Erythroblast (primary cell): ENCODE measurements around the gene COX6A2.

ENCODE experiments used
- DNase-seq, 2 experiments: peaks; one replicate each; lab custom pipeline; 2025; lab: John Stamatoyannopoulos, UW
- GATA1 ChIP-seq: IDR thresholded peaks from 2 replicates; pipeline ENCODE4 v1.6.1; 2011; ENCODE audit warnings: low read depth, mild to moderate bottlenecking, control low read depth, low read length, moderate library complexity
- POLR2A ChIP-seq: IDR thresholded peaks from 2 replicates; pipeline ENCODE4 v1.6.1; 2011; ENCODE audit warnings: mild to moderate bottlenecking, low read length

The COX6A2 gene

DNA sequence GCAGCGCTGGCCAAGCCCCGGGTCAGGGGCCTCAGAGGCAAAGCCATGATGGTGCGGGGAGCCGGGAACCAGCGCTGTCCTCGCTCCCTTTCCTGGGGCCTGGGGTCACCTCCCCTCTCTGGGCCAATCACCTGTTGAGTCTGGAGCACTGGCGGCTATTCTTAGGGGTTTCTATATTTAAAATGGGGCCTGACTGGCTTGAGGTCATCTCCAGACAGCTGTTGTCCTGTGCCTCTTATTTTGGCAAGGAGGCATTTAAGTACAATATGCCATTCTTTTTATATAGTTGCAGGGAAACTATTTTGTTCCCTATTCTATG is at the start of gene COX6A2:
Gene COX6A2, minus strand, starts transcription at position 82 of the 319 bp plus-strand sequence. Its CDS starts 35 bp downstream, at position 47.
- no peak for TF ChIP-seq POLR2A
- DNase-seq = no peak

DNA sequence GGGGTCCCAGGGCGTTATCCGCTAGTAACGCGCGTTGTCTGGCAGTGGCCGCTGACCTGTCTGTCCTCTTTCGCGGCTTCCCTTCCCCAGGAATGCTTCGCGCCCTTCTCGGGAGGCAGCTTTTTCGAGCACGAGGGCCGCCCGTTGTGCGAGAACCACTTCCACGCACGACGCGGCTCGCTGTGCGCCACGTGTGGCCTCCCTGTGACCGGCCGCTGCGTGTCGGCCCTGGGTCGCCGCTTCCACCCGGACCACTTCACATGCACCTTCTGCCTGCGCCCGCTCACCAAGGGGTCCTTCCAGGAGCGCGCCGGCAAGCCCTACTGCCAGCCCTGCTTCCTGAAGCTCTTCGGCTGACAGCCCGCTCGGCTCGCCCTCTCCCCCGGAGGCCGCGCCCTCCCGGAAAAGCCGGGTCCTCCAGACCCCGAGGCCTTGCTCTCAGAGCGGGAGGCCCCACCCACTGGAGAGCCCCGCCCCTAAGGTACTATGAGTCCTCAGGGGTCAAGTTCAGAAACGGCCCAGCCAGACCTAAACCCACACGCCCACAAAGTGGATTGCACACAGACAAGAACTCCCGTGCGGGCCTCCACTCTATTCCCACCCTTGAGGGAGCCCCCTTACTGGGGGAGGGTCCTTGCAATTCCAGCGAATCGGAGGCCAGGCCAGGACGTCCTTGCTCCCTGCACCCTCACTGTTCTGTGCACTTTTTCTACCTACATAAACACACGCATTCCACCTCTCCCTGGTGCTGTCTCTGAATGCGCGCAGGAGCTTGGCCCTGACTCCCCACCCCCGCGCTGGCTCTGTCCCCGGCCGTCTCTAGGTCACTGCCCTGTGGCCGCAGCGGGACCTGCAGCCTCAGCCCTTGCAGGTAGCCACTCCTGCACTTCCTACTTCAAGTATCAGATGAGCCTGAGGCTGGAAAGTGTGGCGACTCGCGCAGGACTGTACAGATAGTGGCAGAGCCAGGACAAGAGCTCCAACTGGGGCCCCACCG is 49.4 kb upstream of the COX6A2 start:
- DNase-seq = peak in 1 of 2 experiments; percentile 70
- TF ChIP-seq GATA1 (no peak), POLR2A (no peak)

DNA sequence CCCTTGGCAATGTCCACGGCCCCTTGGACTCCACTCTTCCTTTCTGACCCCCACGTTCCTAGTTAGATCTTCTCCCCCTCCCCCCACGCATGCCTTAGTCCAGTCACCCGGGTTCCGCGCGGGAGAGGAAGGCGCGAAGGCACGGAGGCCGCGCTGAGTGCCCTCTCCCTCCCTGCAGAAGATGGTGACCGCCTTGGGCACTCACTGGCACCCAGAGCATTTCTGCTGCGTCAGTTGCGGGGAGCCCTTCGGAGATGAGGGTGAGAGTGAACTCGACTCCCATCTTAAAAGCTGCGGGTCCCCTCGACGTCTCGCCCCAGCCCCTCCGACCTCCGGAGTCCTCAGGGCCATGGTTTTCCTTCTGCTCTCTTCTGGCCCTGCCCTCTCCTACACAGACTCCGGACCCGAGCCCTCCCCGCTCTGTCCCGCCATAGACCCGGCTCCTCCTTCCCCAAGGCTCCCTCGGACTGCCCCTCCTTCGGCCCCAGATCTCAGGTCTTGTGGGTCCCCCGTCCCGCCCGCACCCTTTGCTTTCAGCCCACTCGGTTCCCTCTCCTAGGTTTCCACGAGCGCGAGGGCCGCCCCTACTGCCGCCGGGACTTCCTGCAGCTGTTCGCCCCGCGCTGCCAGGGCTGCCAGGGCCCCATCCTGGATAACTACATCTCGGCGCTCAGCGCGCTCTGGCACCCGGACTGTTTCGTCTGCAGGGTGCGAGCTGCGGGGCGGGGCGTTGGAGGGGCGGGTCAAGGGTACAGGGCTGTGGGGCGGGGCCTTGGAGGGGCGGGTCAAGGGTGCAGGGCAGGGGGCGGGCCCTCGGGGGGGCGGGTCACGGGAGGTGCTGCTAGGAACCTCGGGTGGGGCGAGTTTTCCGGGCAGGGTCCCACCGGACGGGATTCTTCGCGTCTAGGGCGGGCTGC is 48.4 kb upstream of the COX6A2 start:
- DNase-seq = peak; percentile 89 to 93
- TF ChIP-seq POLR2A = peak; percentile 74
- no peak for TF ChIP-seq GATA1

DNA sequence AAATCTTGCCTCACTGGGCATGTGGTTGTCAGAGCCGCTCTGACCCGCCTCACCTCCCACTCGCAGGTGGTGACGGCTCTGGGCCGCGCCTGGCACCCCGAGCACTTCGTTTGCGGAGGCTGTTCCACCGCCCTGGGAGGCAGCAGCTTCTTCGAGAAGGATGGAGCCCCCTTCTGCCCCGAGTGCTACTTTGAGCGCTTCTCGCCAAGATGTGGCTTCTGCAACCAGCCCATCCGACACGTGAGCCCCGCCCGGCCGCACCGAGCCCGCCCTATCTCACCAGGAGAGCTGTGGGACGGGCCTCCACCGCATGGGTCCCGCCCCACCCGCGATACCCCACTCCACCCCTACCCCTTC is 47.8 kb upstream of the COX6A2 start:
- TF ChIP-seq POLR2A (no peak), GATA1 (no peak)
- peak in 1 of 2 experiments; percentile 62 for DNase-seq

DNA sequence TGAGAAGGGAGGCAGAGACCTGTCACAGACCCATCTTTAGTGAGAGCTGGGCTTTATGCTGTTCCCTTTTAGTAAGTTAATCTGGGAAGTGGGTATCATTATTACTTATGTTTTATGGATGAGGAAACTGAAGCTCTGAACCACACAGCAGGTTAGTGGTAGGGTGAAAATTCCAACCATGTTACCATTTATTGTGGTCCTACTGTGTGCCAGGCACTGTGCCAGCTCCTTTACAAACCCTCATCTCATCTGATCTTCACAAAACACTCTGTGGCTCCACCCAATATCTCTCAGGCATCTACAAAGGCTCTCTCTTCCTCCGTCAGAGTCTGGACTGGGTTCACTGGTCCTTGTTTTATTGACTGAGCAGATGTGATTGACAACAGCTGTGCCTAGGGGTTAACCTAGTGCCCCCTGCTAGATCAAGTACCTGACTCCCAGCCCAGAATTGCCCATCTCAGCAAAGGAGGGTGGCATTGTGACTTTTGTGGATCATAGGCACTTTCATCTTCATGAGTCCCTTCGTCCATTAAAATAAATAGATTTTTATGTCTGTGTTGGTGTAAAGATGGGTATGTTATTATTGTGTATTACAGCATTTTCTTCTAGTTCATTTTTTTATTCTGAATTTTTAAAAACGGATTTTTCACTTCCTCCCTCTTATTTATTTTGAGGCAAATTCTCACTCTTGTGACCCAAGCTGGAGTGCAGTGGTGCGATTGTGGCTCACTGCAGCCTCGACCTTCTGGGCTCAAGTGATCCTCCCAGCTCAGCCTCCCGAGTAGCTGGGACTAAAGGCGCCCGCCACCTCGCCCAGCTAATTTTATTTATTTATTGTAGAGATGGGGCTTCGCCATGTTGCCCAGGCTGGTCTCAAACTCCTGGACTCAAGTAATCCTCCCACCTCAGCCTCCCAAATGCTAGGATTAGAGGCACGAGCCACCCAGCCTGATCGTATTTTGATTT is 46.9 kb upstream of the COX6A2 start:
- no peak for DNase-seq
- TF ChIP-seq GATA1 = no peak
- TF ChIP-seq POLR2A = no peak

DNA sequence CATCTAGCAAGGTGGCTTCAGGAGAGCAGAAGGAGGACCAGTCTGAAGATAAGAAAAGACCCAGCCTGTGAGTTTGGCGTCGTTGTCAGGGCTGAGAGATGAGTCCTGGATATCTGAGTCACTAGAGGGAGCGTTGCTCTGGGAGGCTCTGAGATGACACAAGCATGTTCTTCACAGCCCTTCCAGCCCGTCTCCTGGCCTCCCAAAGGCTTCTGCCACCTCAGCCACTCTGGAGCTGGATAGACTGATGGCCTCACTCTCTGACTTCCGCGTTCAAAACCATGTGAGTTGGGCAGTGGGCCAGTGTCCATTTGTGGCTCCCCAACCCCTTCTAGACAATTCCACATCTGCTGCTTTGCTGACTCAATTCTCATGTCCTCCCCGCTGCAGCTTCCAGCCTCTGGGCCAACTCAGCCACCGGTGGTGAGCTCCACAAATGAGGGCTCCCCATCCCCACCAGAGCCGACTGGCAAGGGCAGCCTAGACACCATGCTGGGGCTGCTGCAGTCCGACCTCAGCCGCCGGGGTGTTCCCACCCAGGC is 46.1 kb upstream of the COX6A2 start:
- TF ChIP-seq GATA1 (no peak), POLR2A (no peak)
- DNase-seq = peak in 1 of 2 experiments; percentile 80

DNA sequence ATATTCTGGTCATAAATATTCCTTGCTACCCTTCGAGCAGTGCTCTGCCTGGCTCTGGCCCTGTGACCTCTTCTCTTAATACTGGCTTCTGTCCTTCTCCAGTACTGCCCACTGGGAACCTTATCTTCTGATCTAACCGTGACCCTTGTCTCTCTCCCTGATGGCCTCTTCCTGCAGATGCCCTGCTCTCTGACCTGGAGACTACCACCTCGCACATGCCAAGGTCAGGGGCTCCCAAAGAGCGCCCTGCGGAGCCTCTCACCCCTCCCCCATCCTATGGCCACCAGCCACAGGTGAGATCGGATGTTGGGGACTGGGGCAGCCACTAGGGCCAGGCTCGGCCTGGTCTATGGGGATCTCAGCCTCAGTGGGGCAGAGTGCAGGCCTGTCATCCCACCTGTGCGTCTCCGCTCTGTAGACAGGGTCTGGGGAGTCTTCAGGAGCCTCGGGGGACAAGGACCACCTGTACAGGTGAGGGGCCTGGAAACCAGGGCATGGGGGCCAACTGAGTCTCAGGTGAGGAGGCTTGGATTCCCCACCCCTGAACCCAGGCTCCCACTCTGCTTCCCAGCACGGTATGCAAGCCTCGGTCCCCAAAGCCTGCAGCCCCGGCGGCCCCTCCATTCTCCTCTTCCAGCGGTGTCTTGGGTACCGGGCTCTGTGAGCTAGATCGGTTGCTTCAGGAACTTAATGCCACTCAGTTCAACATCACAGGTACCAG is 45.3 kb upstream of the COX6A2 start:
- TF ChIP-seq GATA1 (no peak), POLR2A (no peak)
- no peak for DNase-seq

DNA sequence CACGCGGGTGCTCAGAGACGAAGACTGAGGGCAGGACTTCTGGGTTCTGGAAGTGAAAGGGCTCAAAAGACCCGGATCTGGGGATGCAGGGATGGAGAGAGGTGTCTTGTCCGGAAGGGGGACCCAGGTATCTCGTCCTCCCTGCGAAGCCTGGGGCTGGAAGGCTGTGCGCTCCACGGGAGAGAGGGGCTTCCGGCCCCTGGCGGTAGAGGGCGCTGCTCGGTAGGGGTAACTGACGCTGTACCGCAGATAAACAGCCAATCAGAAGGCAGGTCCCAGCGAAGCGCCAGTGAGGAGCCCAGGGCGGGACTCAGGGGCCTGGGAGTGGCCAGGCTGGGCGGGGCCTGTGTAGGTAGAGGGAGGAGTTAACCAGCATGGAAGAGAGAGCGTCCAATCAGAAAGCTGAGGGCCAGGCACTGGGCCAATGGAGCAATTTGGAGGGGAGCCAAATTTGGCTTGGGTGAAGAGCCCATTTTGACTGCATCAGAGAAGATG is 44.6 kb upstream of the COX6A2 start:
- no peak for TF ChIP-seq GATA1
- no peak for TF ChIP-seq POLR2A
- peak; percentile 93 to 94 for DNase-seq

DNA sequence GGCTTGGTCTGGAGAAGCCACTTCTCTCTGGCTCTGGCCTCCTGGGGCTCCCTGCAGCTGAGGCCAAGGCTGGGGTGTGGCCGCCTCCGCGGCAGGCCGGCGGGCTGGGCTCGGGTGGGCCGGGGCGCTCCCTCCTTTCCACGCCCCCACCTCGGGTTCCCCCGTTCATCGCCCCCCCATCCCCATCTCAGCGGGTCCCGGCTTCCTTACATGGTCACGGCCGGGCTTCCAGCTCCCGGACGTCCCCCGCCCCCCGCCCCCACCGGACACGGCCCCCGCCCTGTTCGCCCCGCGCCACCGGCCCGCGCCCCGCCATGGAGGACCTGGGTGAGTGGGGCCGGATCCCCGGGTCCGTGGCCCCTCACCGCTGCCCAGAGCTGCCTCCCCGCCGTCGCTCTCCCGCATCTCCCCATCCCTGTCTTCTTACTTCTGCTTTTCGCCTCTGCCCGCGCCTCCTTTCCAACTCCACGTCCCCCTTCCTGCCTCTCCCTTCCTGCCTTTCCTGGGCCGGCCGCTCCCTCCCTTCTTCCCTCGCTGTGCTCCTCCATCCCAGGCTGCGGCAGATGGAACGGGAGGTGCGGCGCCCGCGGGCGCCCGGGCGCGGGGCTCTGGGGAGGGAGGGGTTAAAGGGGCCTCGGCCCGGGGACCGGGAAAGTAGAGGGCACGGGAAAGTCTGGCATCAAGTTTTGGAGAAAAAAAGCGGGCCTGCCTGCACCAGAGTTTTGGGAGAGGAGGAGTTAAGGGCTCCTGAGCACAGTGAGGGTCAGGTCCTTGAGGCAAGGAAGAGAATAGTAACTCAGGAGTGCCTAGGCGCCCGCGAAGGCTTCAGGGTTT is 43.9 kb upstream of the COX6A2 start, which contains the start of gene TGFB1I1:
Gene TGFB1I1, plus strand, starts transcription at position 278 of the 834 bp plus-strand sequence. Its CDS starts 37 bp downstream, at position 315.
- DNase-seq = peak in 1 of 2 experiments; percentile 66
- no peak for TF ChIP-seq POLR2A
- TF ChIP-seq GATA1 = no peak

DNA sequence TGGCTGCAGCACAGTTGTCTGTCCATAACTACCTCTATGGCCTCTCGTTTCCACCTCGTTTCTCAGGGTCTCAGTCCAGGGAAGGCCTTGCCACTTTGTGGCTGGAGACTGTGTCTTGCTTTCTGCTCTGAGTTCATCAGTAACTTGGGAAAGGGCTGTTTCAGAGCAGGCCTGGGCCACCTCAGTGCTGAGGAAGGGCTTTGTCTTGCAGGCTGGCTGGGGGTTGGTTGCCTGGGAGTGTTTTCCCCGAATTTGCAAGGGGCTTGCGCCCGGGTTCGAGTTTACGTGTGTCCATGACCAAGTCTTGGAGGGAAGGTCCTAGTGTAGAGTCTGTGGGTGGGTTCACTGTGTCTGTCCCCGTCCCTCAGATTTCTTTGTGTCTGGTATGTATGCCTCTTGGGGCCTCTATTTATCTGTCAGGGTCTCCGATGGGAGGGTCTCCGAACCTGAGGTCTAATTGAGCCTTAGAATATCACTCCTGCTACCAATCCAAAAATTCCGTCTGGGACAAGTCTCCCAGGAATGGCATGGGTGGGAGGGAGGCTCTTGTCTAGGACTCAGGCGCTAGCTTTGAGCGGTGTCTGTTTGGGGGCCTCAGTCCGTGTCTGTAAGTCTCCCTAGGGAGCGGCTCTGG is 43.2 kb upstream of the COX6A2 start:
- DNase-seq = no peak
- no peak for TF ChIP-seq GATA1

DNA sequence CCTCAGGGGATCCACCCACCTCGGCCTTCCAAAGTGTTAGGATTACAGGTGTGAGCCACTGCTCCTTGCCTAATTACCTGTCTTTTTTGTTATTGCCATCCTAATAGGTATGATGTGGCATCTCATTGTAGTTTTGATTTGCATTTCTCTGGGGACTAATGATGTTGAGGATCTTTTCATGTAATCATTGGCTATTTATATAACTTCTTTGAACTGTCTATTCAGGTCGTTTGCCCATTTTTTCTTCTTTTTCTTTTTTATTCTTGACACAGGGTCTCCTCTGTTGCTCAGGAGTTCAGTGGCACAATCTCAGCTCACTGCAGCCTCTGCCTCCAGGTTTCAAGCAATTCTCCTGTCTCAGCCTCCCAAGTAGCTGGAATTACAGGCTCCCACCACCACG is 42.5 kb upstream of the COX6A2 start:
- no peak for DNase-seq

More for the DNA sequence above, 42.5 kb upstream of the COX6A2 start:
- TF ChIP-seq POLR2A = no peak
- no peak for TF ChIP-seq GATA1
